ENCODE results near the gene IGSF8. TPM values are rescaled to one million over a fixed set of nuclear protein-coding genes. Genes with fewer than 3 reads are reported as not detected.

IGSF8 gene
- polyA plus RNA-seq, 1 of the 3 experiments (the other 2 are of a cell fraction): 67.9 TPM

DNA sequence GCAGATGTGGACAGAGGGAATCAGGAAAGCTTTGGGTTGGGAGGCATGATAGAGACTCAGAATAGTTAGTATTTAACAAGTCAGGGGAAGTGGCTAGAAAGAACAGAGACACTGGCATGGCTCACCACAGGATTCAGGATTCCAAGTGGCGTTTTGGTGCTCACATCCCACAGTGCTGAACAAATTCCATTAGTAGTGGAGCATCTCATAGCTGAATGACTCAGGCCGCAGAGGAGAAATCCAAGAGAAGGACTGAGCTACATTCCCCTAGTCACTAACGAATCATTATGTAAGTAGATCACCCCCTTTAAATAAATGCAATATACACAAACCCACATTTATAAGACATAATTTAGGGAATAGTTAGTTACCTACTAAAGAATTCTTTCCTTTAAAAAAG lies 22.1 kb downstream of the IGSF8 start:
- DNase-seq: no peak
- ChIA-PET CTCF (interaction anchor here (10.7 to 14.2 kb wide), 2 partner anchors 9 to 30 kb away, joined by 74 to 163 read pairs; no protein-coding TSS in a partner anchor), POLR2A (no interaction called here)
- Histone ChIP-seq H3K9me3 (no peaks in the 10 kb centered on the region), H3K36me3 (replicated peaks in 1 of 2; ENCODE audit: control insufficient read depth in 1 of 2, insufficient read depth in 2 of 2, low read length in 1 of 2) (no peaks in the 10 kb centered on the region), H3F3A (replicated peaks; ENCODE audit: insufficient read depth) (no peaks in the 10 kb centered on the region), H3K9ac (no peak overlapping the region), H3K4me2 (no peak overlapping the region), H3K9me2 (no peaks in the 10 kb centered on the region), H3K27ac (ENCODE audit: low read depth in 2 of 2, low read length in 1 of 2) (no peak overlapping the region), H3K27me3 (ENCODE audit: insufficient read depth) (peaks cover 19% of the 10 kb centered on the region), H4K20me1 (ENCODE audit: insufficient read depth) (no peaks in the 10 kb centered on the region), H3K79me2 (ENCODE audit: insufficient read depth) (no peaks in the 10 kb centered on the region), H3K4me1 (ENCODE audit: control insufficient read depth in 1 of 2, insufficient read depth in 2 of 2, low read depth in 1 of 2, low read length in 1 of 2) (peaks cover 0 to 5% of the 10 kb centered on the region in 2 experiments; a peak in 1 of 4 replicates), H3K4me3 (ENCODE audit: low read depth in 2 of 2, low read length in 1 of 2) (no peak overlapping the region), H2AFZ (ENCODE audit: low read depth) (no peak overlapping the region)
- WGBS (ENCODE audit: low lambda C conversion rate): 56% methylated on average over 3 of the region's 3 CpGs
- TF ChIP-seq RAD21 (IDR thresholded peaks at IDR 0.05; ENCODE audit: low read length) (no peak), GABPA (IDR thresholded peaks at IDR 0.05; ENCODE audit: low read depth) (no peak)

DNA sequence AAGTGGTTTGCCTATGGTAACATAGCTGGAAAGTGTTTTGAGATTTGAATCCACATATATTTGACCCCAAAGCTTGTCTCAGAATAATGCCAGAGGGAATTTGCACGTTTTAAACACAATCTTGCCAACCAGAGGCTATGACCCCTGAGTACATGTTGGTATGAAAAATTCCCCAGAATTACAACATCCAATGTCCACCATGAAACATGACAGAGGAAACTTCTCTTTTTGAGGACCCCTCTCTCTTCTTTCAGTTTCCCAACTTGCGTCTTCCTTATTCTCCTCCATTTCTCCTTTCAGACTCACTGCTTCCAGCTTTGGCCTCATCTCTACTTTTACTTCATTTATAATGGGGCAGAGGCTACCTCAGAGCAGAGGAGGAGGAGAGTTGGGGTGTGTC lies 22.6 kb downstream of the IGSF8 start:
- H3K36me3 ChIP-seq (replicated peaks in 1 of 2; ENCODE audit: control insufficient read depth in 1 of 2, insufficient read depth in 2 of 2, low read length in 1 of 2): no peaks in the 10 kb centered on the region
- no peaks in the 10 kb centered on the region for H3F3A ChIP-seq (replicated peaks; ENCODE audit: insufficient read depth)
- no peak for TF ChIP-seq FOSL2 (IDR thresholded peaks at IDR 0.05; ENCODE audit: borderline replicate concordance, low read depth)
- TF ChIP-seq FOXJ3 (CRISPR knock-in tag; IDR thresholded peaks at IDR 0.05): no peak
- TF ChIP-seq, protein P1, sequence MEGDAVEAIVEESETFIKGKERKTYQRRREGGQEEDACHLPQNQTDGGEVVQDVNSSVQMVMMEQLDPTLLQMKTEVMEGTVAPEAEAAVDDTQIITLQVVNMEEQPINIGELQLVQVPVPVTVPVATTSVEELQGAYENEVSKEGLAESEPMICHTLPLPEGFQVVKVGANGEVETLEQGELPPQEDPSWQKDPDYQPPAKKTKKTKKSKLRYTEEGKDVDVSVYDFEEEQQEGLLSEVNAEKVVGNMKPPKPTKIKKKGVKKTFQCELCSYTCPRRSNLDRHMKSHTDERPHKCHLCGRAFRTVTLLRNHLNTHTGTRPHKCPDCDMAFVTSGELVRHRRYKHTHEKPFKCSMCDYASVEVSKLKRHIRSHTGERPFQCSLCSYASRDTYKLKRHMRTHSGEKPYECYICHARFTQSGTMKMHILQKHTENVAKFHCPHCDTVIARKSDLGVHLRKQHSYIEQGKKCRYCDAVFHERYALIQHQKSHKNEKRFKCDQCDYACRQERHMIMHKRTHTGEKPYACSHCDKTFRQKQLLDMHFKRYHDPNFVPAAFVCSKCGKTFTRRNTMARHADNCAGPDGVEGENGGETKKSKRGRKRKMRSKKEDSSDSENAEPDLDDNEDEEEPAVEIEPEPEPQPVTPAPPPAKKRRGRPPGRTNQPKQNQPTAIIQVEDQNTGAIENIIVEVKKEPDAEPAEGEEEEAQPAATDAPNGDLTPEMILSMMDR (IDR thresholded peaks at IDR 0.05): no peak
- TF ChIP-seq JUND (IDR thresholded peaks at IDR 0.05): no peak
- TF ChIP-seq, protein P2, sequence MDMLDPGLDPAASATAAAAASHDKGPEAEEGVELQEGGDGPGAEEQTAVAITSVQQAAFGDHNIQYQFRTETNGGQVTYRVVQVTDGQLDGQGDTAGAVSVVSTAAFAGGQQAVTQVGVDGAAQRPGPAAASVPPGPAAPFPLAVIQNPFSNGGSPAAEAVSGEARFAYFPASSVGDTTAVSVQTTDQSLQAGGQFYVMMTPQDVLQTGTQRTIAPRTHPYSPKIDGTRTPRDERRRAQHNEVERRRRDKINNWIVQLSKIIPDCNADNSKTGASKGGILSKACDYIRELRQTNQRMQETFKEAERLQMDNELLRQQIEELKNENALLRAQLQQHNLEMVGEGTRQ (IDR thresholded peaks at IDR 0.05; ENCODE audit: borderline replicate concordance, low read depth, low read length): no peak
- no peak for TF ChIP-seq RFX5 (IDR thresholded peaks at IDR 0.05; ENCODE audit: low read length)
- TF ChIP-seq FOXM1 (IDR thresholded peaks at IDR 0.05; ENCODE audit: low read depth): no peak
- no peak for TF ChIP-seq TCF12 (IDR thresholded peaks at IDR 0.05)
- no peak for TF ChIP-seq RAD21 (IDR thresholded peaks at IDR 0.05; ENCODE audit: low read length)
- TF ChIP-seq NFIC (IDR thresholded peaks at IDR 0.05; ENCODE audit: borderline replicate concordance): no peak
- TF ChIP-seq EP300 (IDR thresholded peaks at IDR 0.05; ENCODE audit: borderline replicate concordance in 1 of 2, low read depth in 1 of 2, low read length in 1 of 2): no peak
- no peak for TF ChIP-seq CHD2 (IDR thresholded peaks at IDR 0.05; ENCODE audit: low read length, partially characterized antibody)
- TF ChIP-seq GABPA (IDR thresholded peaks at IDR 0.05; ENCODE audit: low read depth): no peak
- TF ChIP-seq, protein P3, sequence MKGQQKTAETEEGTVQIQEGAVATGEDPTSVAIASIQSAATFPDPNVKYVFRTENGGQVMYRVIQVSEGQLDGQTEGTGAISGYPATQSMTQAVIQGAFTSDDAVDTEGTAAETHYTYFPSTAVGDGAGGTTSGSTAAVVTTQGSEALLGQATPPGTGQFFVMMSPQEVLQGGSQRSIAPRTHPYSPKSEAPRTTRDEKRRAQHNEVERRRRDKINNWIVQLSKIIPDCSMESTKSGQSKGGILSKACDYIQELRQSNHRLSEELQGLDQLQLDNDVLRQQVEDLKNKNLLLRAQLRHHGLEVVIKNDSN (IDR thresholded peaks at IDR 0.05; ENCODE audit: borderline replicate concordance, low read depth): no peak
- no peak for TF ChIP-seq SMC3 (IDR thresholded peaks at IDR 0.05; ENCODE audit: low read depth, low read length)
- TF ChIP-seq, protein P4, sequence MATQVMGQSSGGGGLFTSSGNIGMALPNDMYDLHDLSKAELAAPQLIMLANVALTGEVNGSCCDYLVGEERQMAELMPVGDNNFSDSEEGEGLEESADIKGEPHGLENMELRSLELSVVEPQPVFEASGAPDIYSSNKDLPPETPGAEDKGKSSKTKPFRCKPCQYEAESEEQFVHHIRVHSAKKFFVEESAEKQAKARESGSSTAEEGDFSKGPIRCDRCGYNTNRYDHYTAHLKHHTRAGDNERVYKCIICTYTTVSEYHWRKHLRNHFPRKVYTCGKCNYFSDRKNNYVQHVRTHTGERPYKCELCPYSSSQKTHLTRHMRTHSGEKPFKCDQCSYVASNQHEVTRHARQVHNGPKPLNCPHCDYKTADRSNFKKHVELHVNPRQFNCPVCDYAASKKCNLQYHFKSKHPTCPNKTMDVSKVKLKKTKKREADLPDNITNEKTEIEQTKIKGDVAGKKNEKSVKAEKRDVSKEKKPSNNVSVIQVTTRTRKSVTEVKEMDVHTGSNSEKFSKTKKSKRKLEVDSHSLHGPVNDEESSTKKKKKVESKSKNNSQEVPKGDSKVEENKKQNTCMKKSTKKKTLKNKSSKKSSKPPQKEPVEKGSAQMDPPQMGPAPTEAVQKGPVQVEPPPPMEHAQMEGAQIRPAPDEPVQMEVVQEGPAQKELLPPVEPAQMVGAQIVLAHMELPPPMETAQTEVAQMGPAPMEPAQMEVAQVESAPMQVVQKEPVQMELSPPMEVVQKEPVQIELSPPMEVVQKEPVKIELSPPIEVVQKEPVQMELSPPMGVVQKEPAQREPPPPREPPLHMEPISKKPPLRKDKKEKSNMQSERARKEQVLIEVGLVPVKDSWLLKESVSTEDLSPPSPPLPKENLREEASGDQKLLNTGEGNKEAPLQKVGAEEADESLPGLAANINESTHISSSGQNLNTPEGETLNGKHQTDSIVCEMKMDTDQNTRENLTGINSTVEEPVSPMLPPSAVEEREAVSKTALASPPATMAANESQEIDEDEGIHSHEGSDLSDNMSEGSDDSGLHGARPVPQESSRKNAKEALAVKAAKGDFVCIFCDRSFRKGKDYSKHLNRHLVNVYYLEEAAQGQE (IDR thresholded peaks at IDR 0.05; ENCODE audit: low read depth, low read length): no peak
- TF ChIP-seq, protein P5, sequence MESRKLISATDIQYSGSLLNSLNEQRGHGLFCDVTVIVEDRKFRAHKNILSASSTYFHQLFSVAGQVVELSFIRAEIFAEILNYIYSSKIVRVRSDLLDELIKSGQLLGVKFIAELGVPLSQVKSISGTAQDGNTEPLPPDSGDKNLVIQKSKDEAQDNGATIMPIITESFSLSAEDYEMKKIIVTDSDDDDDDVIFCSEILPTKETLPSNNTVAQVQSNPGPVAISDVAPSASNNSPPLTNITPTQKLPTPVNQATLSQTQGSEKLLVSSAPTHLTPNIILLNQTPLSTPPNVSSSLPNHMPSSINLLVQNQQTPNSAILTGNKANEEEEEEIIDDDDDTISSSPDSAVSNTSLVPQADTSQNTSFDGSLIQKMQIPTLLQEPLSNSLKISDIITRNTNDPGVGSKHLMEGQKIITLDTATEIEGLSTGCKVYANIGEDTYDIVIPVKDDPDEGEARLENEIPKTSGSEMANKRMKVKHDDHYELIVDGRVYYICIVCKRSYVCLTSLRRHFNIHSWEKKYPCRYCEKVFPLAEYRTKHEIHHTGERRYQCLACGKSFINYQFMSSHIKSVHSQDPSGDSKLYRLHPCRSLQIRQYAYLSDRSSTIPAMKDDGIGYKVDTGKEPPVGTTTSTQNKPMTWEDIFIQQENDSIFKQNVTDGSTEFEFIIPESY (IDR thresholded peaks at IDR 0.05; ENCODE audit: borderline replicate concordance, low read depth): no peak
- 33% methylated on average over 2 of the region's 2 CpGs for WGBS (ENCODE audit: low lambda C conversion rate)
- H2AFZ ChIP-seq (ENCODE audit: low read depth): no peak overlapping the region
- CTCF ChIA-PET: interaction anchor here (10.7 to 14.2 kb wide), 2 partner anchors 9 to 30 kb away, joined by 74 to 163 read pairs; no protein-coding TSS in a partner anchor
- no peaks in the 10 kb centered on the region for H3K9me2 ChIP-seq
- H3K4me3 ChIP-seq (ENCODE audit: low read depth in 2 of 2, low read length in 1 of 2): no peak overlapping the region
- POLR2A ChIA-PET: no interaction called here
- H3K4me1 ChIP-seq (ENCODE audit: control insufficient read depth in 1 of 2, insufficient read depth in 2 of 2, low read depth in 1 of 2, low read length in 1 of 2): peaks cover 0 to 2% of the 10 kb centered on the region in 2 experiments; a peak in 1 of 4 replicates
- no peaks in the 10 kb centered on the region for H3K9me3 ChIP-seq
- H4K20me1 ChIP-seq (ENCODE audit: insufficient read depth): no peaks in the 10 kb centered on the region
- no peak for DNase-seq
- no peak overlapping the region for H3K27ac ChIP-seq (ENCODE audit: low read depth in 2 of 2, low read length in 1 of 2)
- H3K4me2 ChIP-seq: no peak overlapping the region
- H3K79me2 ChIP-seq (ENCODE audit: insufficient read depth): no peaks in the 10 kb centered on the region
- peaks cover 16% of the 10 kb centered on the region for H3K27me3 ChIP-seq (ENCODE audit: insufficient read depth)
- H3K9ac ChIP-seq: no peak overlapping the region

Data from SK-N-SH (cell line).